ENCODE measurements around the gene ADAM12.

DNA sequence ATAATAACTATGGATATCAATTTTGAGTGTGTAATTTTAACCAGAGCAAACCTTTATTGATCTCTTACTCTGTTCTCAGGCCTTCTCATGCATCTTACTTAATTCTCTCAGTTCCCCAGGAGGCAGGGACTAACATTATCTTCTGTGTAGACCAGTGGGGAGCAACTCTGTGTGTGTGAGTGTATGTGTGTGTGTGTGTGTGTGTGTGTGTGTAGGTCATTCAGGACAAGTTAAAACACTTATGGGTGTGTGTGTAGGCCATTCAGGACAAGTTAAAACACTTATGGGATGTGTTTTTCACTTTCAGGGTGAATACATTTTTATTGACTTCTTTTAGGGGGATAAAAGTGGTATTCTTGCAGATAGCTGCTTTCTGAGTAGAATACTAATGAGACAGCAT lies 145.0 kb downstream of the ADAM12 start:
- TF ChIP-seq CTCF (IDR thresholded peaks at IDR 0.05; ENCODE audit: poor library complexity, severe bottlenecking) (no peak), SMC3 (conservative IDR thresholded peaks at IDR 0.05; ENCODE audit: poor library complexity) (no peak), EP300 (conservative IDR thresholded peaks at IDR 0.05; ENCODE audit: poor library complexity, severe bottlenecking) (no peak), MXI1 (conservative IDR thresholded peaks at IDR 0.05; ENCODE audit: poor library complexity, severe bottlenecking) (no peak), EZH2 (IDR thresholded peaks at IDR 0.05; ENCODE audit: borderline replicate concordance, insufficient read depth, low read length, poor library complexity, severe bottlenecking) (no peak), TAF1 (IDR thresholded peaks at IDR 0.05; ENCODE audit: low read depth) (no peak)
- TF ChIP-seq, protein P1, sequence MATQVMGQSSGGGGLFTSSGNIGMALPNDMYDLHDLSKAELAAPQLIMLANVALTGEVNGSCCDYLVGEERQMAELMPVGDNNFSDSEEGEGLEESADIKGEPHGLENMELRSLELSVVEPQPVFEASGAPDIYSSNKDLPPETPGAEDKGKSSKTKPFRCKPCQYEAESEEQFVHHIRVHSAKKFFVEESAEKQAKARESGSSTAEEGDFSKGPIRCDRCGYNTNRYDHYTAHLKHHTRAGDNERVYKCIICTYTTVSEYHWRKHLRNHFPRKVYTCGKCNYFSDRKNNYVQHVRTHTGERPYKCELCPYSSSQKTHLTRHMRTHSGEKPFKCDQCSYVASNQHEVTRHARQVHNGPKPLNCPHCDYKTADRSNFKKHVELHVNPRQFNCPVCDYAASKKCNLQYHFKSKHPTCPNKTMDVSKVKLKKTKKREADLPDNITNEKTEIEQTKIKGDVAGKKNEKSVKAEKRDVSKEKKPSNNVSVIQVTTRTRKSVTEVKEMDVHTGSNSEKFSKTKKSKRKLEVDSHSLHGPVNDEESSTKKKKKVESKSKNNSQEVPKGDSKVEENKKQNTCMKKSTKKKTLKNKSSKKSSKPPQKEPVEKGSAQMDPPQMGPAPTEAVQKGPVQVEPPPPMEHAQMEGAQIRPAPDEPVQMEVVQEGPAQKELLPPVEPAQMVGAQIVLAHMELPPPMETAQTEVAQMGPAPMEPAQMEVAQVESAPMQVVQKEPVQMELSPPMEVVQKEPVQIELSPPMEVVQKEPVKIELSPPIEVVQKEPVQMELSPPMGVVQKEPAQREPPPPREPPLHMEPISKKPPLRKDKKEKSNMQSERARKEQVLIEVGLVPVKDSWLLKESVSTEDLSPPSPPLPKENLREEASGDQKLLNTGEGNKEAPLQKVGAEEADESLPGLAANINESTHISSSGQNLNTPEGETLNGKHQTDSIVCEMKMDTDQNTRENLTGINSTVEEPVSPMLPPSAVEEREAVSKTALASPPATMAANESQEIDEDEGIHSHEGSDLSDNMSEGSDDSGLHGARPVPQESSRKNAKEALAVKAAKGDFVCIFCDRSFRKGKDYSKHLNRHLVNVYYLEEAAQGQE (IDR thresholded peaks at IDR 0.05; ENCODE audit: borderline replicate concordance), result no peak
